GM21423 (cell line): Measurements from ENCODE around the gene CCDC14.
"Not testable (repeated sequence)": the region's sequence is repeated elsewhere in the genome, so short reads cannot be mapped to it uniquely, and the experiment has no call there.

Experiments
- ATAC-seq: cut with Tn5 transposase; IDR thresholded peaks from one replicate; pipeline ENCODE4 v1.9.1; 2021; ENCODE audit warnings: mild to moderate bottlenecking, moderate library complexity; ENCODE audit not compliant: unreplicated experiment

Gene CCDC14

GRCh38 chr3:123966799-123967198 lies 5.8 kb upstream of the CCDC14 start:
- ATAC-seq = not testable (repeated sequence)

GRCh38 chr3:123964793-123965192 lies 3.8 kb upstream of the CCDC14 start:
- ATAC-seq = not testable (repeated sequence)

GRCh38 chr3:123961508-123961856 lies 453 bp upstream of the CCDC14 start:
- ATAC-seq = no peak

DNA sequence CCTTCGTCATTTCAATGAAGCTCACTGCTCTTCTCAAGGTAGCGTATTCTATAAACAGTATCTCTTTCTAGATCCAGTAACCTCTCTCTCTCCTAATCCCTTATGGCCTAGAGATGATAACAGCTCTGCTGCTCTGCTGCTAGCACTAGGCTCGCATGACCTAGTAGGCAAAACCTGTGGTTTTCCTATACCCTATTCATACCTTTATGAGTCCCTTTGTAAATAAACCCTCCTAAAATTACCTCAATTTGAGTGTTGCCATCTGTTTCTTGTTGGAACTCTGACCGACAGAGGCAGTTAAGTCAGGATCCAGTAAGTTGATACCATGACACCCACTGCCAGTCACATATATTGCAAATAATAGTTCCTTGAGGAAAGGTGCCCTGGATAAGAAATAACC lies 7.3 kb downstream of the CCDC14 start:
- ATAC-seq = peak; percentile 73

DNA sequence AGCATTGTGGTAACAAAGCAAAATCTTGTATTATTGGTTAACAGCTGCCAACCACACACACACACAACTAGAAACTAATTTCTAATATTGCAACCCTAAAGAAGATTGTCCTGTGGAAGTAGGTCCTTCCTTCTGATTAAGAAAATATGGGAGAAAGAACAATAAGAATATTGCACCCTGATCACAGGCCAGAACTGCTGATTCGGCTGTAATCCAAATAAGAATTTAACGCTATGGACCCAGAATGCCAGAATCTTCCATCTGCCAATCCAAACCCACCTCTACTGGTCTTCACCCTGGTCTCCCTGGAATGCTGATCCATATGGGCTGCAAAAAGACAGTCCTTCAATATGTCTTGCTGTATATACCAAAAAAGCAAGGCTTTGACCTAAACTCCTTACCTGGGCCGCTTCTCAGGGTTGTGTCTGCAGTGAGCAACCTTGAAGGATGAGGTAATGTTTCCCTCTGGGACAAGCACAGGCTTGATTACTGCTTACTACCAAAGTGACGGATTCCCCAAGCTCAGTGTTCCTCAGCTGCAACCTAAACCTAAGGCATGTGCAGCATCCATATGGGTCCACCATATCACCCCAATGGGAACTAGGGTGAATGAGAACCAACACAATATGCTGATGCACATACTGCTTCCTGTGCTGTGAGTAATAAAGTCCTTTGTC lies 8.0 kb downstream of the CCDC14 start:
- peak; percentile 20 for ATAC-seq

DNA sequence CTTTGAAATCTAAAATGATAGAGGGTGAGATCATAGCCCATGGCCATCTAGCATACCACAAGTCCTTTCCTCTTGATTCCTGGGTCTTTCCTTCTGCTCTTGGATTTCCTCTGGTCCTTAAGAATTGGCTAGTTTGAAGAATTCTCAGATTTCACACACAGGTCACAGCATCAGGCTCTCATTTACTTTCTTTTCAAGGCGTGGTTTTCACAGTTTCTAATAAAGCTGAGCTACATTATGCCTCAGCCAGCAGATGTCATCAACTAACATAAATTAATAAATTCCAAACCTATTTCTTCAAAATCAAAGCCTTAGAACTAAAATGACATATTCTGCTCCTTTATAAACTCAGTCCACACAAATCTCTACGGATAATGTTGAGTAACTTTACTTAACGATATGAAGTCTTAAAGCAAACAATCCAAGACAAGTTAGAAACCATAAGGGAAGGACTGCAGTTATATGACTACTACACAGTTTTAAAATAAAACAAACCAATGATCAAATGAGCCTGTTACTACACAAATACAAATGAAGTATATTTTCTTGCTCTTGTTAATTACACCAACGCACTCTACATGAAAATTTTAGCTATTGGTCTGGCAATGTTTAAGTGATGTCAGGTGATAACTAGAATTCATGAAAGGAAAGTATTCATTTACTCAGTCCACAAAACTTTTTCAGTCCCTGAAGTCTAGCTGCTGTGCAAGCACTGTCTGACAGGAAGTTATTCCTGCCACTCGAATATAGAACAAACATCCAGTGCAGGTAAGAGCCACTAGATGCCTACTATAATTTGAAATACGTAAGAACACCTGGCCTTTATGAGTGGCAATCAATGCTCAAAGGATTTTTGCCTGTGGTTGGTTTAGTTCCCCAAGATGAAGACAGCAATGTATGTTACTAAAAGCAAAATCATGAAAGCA lies 9.2 kb downstream of the CCDC14 start:
- ATAC-seq = no peak

DNA sequence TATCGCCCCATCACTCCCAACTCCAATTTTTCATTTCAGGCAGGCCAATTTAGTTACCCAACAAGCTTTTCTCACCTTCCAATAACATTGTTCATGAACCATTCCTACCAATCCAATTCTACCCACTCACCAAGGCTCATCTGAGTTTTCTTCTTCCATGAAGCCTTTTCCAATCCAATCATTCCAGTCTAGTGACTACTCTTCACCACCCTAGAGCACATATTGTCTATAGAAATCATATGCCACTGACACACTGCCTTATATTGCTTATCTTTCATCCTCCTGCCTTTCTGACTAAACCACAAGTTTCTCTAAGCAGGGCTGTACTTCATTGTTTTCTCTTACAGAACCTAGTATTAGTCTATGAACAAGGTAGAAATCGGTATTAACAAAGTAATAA lies 11.4 kb downstream of the CCDC14 start:
- ATAC-seq = no peak

DNA sequence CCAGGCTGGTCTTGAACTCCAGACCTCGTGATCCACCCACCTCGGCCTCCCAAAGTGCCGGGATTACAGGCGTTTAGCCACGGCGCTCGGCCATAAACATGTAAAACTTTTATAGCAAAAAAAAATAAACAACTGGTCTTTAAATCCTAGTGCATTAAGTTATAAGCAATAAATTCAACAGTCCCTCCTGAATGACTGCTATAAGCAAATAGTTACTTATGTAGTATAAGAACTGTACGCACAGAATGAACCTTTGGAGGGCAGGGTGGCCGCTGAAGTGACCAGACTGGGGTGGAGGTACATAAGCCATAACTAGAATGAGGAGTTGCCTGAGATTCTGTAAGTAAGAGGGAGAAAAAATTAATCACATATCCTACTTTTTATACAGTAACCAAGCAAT lies 12.6 kb downstream of the CCDC14 start:
- ATAC-seq = no peak

DNA sequence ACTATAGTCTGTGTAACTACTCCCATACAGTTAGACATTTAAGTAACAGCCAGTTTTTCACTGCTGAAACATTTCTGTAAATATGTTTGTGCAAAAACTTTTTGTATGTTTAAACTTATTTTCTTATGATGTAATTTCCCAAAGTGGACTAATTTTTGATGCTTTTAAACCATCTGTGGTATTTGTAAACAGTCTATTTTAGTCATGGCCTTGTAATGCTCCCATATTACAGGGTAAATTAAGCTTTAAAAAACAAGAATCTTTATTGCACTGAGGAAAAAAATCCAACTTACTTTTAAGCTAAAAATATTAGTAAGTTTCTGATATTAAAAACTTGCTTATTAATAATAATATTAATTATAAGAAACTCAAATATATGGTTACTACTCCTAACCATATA lies 13.5 kb downstream of the CCDC14 start:
- no peak for ATAC-seq

GRCh38 chr3:123941542-123941941 lies 19.5 kb downstream of the CCDC14 start:
- ATAC-seq = no peak

- no peak for ATAC-seq
Observed at GRCh38 chr3:123941121-123941520, 19.9 kb downstream of the CCDC14 start.

DNA sequence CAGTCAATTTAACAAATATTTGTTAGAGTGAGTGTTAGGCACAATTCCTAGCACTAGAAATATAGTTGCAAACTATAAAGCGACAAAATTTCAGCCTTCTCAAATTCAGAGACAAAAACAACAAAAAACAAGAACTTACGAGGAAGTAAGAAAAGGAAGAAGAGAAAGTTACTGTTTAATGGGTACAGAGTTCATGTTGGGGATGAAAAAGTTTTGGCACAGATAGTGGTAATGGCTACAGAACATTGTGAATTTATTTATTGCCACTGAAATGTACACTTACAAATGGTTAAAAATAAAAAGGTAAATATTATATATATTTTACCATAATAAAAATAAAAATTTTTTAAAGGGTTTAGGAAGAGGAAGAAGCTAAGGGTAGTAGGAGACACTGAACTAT lies 21.3 kb downstream of the CCDC14 start:
- no peak for ATAC-seq

- ATAC-seq = no peak
Observed at GRCh38 chr3:123936400-123936799, 24.6 kb downstream of the CCDC14 start.

DNA sequence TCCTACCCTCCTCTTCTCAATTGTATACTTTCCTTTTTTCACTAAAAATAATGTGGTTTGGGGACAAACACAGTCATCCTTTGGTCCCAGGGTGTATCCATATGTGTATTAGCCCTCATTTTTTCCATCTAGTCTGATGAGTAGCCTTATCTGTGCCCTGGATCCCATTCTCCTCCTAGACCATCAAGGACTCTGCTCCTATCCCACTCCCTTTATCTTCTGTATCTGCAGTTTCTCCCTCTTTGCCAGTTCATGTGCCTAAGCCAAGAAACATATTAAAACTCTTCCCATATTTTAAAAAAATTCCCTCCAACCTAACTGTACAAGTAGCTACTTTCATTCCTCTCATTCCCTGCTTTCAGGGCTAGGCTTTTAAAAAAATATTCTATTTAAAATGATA lies 25.2 kb downstream of the CCDC14 start:
- no peak for ATAC-seq

- no peak for ATAC-seq
Observed at GRCh38 chr3:123934250-123934649, 26.8 kb downstream of the CCDC14 start.

- no peak for ATAC-seq
Observed at GRCh38 chr3:123930445-123930844, 30.6 kb downstream of the CCDC14 start.

DNA sequence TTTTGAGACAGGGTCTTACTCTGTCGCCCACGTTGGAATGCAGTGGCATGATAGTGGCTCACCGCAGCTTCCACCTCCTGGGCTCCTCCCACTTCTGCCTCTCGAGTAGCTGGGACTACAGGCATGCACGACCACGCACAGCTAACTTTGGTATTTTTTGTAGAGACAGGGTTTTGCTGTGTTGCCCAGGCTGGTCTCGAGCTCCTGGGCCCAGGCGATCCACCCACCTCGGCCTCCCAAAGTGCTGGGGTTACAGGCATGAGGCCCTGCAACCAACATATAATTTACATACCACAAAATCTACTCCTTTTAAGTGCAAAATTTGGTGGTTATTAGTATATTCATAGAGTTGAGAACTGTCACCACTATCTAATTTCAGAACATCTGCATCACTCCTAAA lies 31.7 kb downstream of the CCDC14 start:
- ATAC-seq = no peak

DNA sequence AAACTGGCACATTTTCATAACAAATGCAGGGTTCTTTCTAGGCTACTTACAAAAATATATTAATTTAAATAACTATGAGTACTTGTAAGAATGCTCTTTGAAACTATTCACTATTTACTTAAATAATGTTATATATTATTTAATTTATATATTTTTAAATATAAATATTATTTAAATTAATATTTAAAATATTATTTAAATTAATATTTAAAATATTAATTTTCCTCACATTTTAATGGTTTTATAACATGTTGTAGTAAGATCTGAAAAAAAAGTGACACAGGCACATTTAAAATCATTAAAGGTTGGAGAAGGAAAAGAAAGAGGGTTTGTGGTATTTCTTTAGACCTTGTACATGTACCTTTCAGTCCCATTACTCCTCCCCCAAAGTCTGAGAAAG lies 34.6 kb downstream of the CCDC14 start:
- no peak for ATAC-seq

- ATAC-seq = no peak
Observed at GRCh38 chr3:123920868-123921267, 40.2 kb downstream of the CCDC14 start.

DNA sequence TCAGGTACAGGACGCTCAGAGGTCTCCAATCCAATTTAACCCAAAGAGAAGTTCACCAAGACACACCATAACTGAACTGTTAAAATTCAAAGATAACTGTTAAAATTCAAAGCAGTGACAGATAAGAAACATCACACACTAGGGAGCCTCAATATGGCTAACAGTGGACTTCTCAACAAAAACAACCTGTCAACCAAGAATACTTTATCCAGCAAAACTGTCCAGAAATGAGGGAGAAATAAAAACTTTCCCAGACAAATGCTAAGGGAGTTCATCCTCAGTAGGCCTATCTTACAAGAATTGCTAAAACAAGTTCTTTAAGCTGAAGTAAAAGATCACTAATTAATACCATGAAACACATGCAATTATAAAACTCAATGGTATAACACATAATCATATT lies 40.6 kb downstream of the CCDC14 start:
- no peak for ATAC-seq

- no peak for ATAC-seq
Observed at GRCh38 chr3:123919353-123919752, 41.7 kb downstream of the CCDC14 start.

DNA sequence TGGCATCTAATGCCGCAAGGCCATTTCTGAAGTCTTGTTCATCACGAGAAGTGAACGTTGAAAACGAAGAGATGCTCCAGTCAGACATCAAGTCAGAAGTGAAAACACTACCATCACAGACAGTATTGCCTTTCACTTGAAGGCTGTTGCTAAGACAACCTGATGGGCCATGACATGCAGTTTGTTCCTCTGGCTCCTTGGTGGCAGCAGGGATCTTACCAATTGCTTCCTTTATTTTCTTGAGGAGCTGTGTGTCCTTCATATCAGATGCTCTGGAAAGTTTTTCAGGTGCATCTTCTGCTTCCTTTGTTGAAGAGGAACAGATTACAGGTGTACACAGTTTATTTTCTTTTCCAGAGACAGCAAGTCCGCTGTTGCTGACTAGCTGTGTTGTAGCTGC lies 46.2 kb downstream of the CCDC14 start:
- ATAC-seq = no peak
